ENCODE results near the gene DCHS1.
"Not testable (repeated sequence)": the region's sequence is repeated elsewhere in the genome, so short reads cannot be mapped to it uniquely, and the experiment has no call there.

DCHS1 gene

GRCh38 chr11:6655790-6656583 lies at the start of gene DCHS1:
Gene DCHS1, minus strand, starts transcription at chr11:6655809. Its CDS starts 14,196 bp downstream, at chr11:6641613.
- no peak for DNase-seq (ENCODE audit: low read depth, low spot score)

GRCh38 chr11:6703247-6704063 lies 47.8 kb upstream of the DCHS1 start:
- no peak for DNase-seq (ENCODE audit: low read depth, low spot score)

- DNase-seq (ENCODE audit: low read depth, low spot score): not testable (repeated sequence)
These were observed 46.3 kb upstream of the DCHS1 start for GRCh38 chr11:6701955-6702354.

GRCh38 chr11:6695377-6695776 lies 39.8 kb upstream of the DCHS1 start:
- DNase-seq (ENCODE audit: low read depth, low spot score): no peak

GRCh38 chr11:6694229-6694535 lies 38.6 kb upstream of the DCHS1 start:
- no peak for DNase-seq (ENCODE audit: low read depth, low spot score)

GRCh38 chr11:6693342-6694228 lies 38.0 kb upstream of the DCHS1 start:
- no peak for DNase-seq (ENCODE audit: low read depth, low spot score)

- DNase-seq (ENCODE audit: low read depth, low spot score): no peak
These were observed 36.5 kb upstream of the DCHS1 start for GRCh38 chr11:6692128-6692527.

- DNase-seq (ENCODE audit: low read depth, low spot score): not testable (repeated sequence)
These were observed 35.0 kb upstream of the DCHS1 start for GRCh38 chr11:6690431-6691132.

GRCh38 chr11:6687876-6688275 lies 32.3 kb upstream of the DCHS1 start:
- DNase-seq (ENCODE audit: low read depth, low spot score): no peak

GRCh38 chr11:6686006-6686405 lies 30.4 kb upstream of the DCHS1 start:
- DNase-seq (ENCODE audit: low read depth, low spot score): no peak

GRCh38 chr11:6684068-6684467 lies 28.5 kb upstream of the DCHS1 start:
- DNase-seq (ENCODE audit: low read depth, low spot score): not testable (repeated sequence)

GRCh38 chr11:6682936-6683861 lies 27.6 kb upstream of the DCHS1 start, which contains the start of gene MRPL17:
Gene MRPL17, minus strand, starts transcription at chr11:6683340. Its CDS starts 44 bp downstream, at chr11:6683296.
- peak; percentile 98 for DNase-seq (ENCODE audit: low read depth, low spot score)

- DNase-seq (ENCODE audit: low read depth, low spot score): no peak
These were observed 27.0 kb upstream of the DCHS1 start for GRCh38 chr11:6682591-6682935.

GRCh38 chr11:6681949-6682348 lies 26.3 kb upstream of the DCHS1 start:
- no peak for DNase-seq (ENCODE audit: low read depth, low spot score)

- no peak for DNase-seq (ENCODE audit: low read depth, low spot score)
These were observed 25.9 kb upstream of the DCHS1 start for GRCh38 chr11:6681505-6681904.

- DNase-seq (ENCODE audit: low read depth, low spot score): no peak
These were observed 21.4 kb upstream of the DCHS1 start for GRCh38 chr11:6677018-6677417.

- no peak for DNase-seq (ENCODE audit: low read depth, low spot score)
These were observed 19.3 kb upstream of the DCHS1 start for GRCh38 chr11:6674862-6675261.

- no peak for DNase-seq (ENCODE audit: low read depth, low spot score)
These were observed 18.6 kb upstream of the DCHS1 start for GRCh38 chr11:6674219-6674597.

GRCh38 chr11:6673523-6674218 lies 18.1 kb upstream of the DCHS1 start:
- no peak for DNase-seq (ENCODE audit: low read depth, low spot score)

- DNase-seq (ENCODE audit: low read depth, low spot score): no peak
These were observed 16.4 kb upstream of the DCHS1 start for GRCh38 chr11:6671991-6672390.
